Measurements from ENCODE around the gene POLDIP2.

Gene POLDIP2

DNA sequence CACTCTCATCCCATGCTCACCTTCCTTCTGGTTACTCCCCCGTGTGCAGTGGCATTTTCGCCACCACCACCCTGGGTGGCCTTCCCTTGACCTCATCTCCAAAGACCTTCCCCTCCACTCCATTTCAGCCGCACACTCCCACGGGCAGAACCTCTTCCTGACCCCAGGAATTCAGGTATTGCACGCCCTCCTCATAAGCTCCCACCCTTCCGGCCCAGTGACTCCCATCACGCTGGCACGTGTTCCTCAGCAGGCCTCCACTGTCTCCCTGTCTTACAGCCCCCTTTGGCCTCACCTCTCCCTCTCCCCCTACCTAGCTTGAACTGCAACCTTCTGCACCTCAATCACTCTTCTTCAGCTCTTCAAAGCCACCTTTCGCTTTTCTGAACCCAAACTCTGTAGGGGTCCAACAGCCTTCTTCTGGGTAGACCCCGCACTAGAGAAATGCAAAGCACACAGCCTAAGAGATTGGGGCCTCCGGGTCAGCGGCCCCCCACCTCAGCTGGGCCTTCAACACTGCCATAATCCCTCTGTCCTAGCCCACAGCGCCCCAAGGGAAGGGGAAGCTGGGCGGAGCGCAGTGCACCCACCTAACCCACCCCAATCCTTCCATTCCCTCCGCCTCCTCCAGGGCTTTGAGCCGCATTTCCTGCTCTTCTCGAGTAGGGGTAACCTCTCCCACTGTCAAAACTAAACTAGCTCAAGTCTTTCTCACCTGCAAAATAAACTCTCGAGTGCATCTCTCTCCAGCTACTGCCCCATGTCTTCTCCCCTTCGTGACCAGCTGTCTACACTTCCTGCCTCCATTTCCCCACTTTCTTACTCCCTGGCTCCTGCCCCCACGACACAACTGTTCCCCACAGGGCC, 40.0 kb downstream of the POLDIP2 start:
- DNase-seq (ENCODE audit: low read depth in 2 of 2): no peak

- DNase-seq (ENCODE audit: low read depth in 2 of 2): no peak
These were observed 41.3 kb downstream of the POLDIP2 start for GRCh38 chr17:28315846-28316705.

DNA sequence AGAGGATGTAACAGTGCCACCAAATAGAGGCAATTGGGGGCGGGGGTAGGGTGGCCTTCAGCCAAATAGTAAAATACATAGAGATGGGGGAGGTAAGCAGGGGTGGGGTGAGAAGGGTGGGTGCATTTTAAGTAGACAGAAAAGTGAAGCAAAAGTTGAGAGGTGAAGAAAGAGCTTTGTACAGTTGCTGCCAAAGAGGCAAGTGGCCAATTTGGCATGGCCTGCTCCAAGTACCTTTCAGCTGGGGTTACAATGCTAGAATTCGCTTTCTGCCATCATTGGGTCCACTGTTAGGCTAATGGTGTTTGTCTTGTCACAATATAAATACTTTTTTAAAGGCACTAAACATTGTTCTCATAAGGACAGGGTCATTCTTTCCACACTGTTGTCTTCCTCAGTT, 43.5 kb downstream of the POLDIP2 start:
- DNase-seq (ENCODE audit: low read depth in 2 of 2): no peak

DNA sequence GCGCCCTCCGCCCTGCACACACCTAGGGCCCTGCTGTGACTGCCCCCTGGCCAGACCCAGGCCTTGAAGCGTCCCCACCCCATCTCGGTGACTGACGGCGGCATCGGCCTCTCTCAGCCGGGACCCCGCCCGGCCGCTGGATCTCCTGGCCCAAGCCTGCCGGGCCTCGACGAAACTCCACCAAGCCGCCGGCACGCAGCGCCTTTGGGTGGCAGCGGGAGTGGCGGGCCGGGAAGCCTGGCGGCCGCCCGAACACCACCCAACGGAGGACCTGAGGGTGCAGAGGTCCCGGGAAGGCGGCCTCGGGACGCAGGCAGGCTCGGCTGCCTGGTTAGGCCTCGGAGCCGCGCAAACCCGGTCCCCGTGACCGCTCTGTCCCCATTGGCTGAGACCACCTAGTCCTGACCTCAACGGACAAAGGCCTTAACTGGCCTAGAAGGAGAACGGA, 50.3 kb downstream of the POLDIP2 start:
- no peak for DNase-seq (ENCODE audit: low read depth in 2 of 2)

DNA sequence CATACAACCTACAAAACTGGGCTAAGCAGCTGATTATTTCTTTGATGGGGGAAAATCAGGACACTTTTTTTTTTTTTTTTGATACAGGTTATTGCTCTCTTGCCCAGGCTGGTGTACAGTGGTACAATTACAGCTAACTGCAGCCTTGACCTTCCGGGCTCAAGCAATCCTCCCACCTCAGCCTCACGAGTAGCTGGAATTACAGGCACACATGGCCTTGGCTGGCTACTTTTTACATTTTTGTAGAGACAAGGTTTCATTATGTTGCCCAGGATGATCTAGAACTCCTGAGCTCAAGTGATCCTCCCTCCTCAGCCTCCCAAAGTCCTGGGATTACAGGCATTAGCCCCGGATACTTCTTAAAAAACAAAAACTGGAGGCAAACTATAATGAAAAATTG, 58.9 kb downstream of the POLDIP2 start:
- DNase-seq (ENCODE audit: low read depth in 2 of 2): no peak
